ENCODE results near the gene DHRS1. TPM values are rescaled to one million over a fixed set of nuclear protein-coding genes. Genes with fewer than 3 reads are reported as not detected.

DHRS1 gene
- total and polyA plus RNA-seq, 2 donors: 10.2 to 59.6 TPM

- DNase-seq (ENCODE audit: low read depth in 6 of 9, low spot score in 9 of 9): no peak
- Histone ChIP-seq H3K4me3 (ENCODE audit: low read length in 2 of 2) (no peak overlapping the region), H3K27ac (ENCODE audit: low read depth in 1 of 2, low read length in 1 of 2) (no peak overlapping the region), H3K4me1 (ENCODE audit: control insufficient read depth in 2 of 2, insufficient read depth in 2 of 2, low read length in 2 of 2) (peaks cover 9 to 39% of the 10 kb centered on the region in 2 donors), H3K27me3 (ENCODE audit: control insufficient read depth in 2 of 2, insufficient read depth in 1 of 2, low read length in 1 of 2) (peaks cover 0 to 5% of the 10 kb centered on the region in 2 donors), H3K9me3 (ENCODE audit: control insufficient read depth in 2 of 2, insufficient read depth in 1 of 2, low read length in 1 of 2) (no peaks in the 10 kb centered on the region), H3K36me3 (ENCODE audit: control insufficient read depth in 2 of 2, insufficient read depth in 2 of 2, low read length in 1 of 2) (peaks cover 56 to 67% of the 10 kb centered on the region in 2 donors)
- whole genome bisulfite sequencing: 88% methylated on average over 11 of the region's 11 CpGs
These were observed 7.6 kb upstream of the DHRS1 start for GRCh38 chr14:24307156-24307574.

GRCh38 chr14:24304019-24304387 is 4.4 kb upstream of the DHRS1 start:
- Histone ChIP-seq H3K4me3 (ENCODE audit: low read length in 2 of 2) (no peak overlapping the region), H3K36me3 (ENCODE audit: control insufficient read depth in 2 of 2, insufficient read depth in 2 of 2, low read length in 1 of 2) (peaks cover 64 to 78% of the 10 kb centered on the region in 2 donors), H3K9me3 (ENCODE audit: control insufficient read depth in 2 of 2, insufficient read depth in 1 of 2, low read length in 1 of 2) (no peaks in the 10 kb centered on the region), H3K27me3 (ENCODE audit: control insufficient read depth in 2 of 2, insufficient read depth in 1 of 2, low read length in 1 of 2) (no peaks in the 10 kb centered on the region), H3K27ac (ENCODE audit: low read depth in 1 of 2, low read length in 1 of 2) (no peak overlapping the region), H3K4me1 (ENCODE audit: control insufficient read depth in 2 of 2, insufficient read depth in 2 of 2, low read length in 2 of 2) (peaks cover 8 to 29% of the 10 kb centered on the region in 2 donors)
- WGBS: 98% methylated on average over 11 of the region's 11 CpGs
- DNase-seq (ENCODE audit: low read depth in 6 of 9, low spot score in 9 of 9): no peak

GRCh38 chr14:24300326-24300980 is 873 bp upstream of the DHRS1 start:
- Histone ChIP-seq H3K27me3 (ENCODE audit: control insufficient read depth in 2 of 2, insufficient read depth in 1 of 2, low read length in 1 of 2) (no peaks in the 10 kb centered on the region), H3K4me3 (ENCODE audit: low read length in 2 of 2) (peak overlapping the region; percentile 85 to 89), H3K9me3 (ENCODE audit: control insufficient read depth in 2 of 2, insufficient read depth in 1 of 2, low read length in 1 of 2) (no peaks in the 10 kb centered on the region), H3K4me1 (ENCODE audit: control insufficient read depth in 2 of 2, insufficient read depth in 2 of 2, low read length in 2 of 2) (peaks cover 14 to 32% of the 10 kb centered on the region in 2 donors), H3K27ac (ENCODE audit: low read depth in 1 of 2, low read length in 1 of 2) (peak overlapping the region; percentile 62 to 83), H3K36me3 (ENCODE audit: control insufficient read depth in 2 of 2, insufficient read depth in 2 of 2, low read length in 1 of 2) (peaks cover 49 to 55% of the 10 kb centered on the region in 2 donors)
- DNase-seq (ENCODE audit: low read depth in 6 of 9, low spot score in 9 of 9): no peak
- 40% methylated on average over 16 of the region's 16 CpGs for WGBS

- Histone ChIP-seq H3K27me3 (ENCODE audit: control insufficient read depth in 2 of 2, insufficient read depth in 1 of 2, low read length in 1 of 2) (no peaks in the 10 kb centered on the region), H3K4me1 (ENCODE audit: control insufficient read depth in 2 of 2, insufficient read depth in 2 of 2, low read length in 2 of 2) (peaks cover 14 to 32% of the 10 kb centered on the region in 2 donors), H3K4me3 (ENCODE audit: low read length in 2 of 2) (peak overlapping the region; percentile 85 to 89), H3K27ac (ENCODE audit: low read depth in 1 of 2, low read length in 1 of 2) (peak overlapping the region; percentile 77 to 90), H3K36me3 (ENCODE audit: control insufficient read depth in 2 of 2, insufficient read depth in 2 of 2, low read length in 1 of 2) (peaks cover 34 to 42% of the 10 kb centered on the region in 2 donors), H3K9me3 (ENCODE audit: control insufficient read depth in 2 of 2, insufficient read depth in 1 of 2, low read length in 1 of 2) (no peaks in the 10 kb centered on the region)
- 72% methylated on average over 7 of the region's 7 CpGs for WGBS
- no peak for DNase-seq (ENCODE audit: low read depth in 6 of 9, low spot score in 9 of 9)
These were observed 707 bp downstream of the DHRS1 start for GRCh38 chr14:24298892-24299254.

- H3K4me3 ChIP-seq (ENCODE audit: low read length in 2 of 2): no peak overlapping the region
- H3K27ac ChIP-seq (ENCODE audit: low read depth in 1 of 2, low read length in 1 of 2): peak overlapping the region in 1 of 2 donors; percentile 40
- no peaks in the 10 kb centered on the region for H3K27me3 ChIP-seq (ENCODE audit: control insufficient read depth in 2 of 2, insufficient read depth in 1 of 2, low read length in 1 of 2)
- 58% methylated on average over 5 of the region's 5 CpGs for WGBS
- peaks cover 23 to 32% of the 10 kb centered on the region in 2 donors for H3K36me3 ChIP-seq (ENCODE audit: control insufficient read depth in 2 of 2, insufficient read depth in 2 of 2, low read length in 1 of 2)
- peak in 1 of 9 donors; percentile 42 for DNase-seq (ENCODE audit: low read depth in 6 of 9, low spot score in 9 of 9)
- no peaks in the 10 kb centered on the region for H3K9me3 ChIP-seq (ENCODE audit: control insufficient read depth in 2 of 2, insufficient read depth in 1 of 2, low read length in 1 of 2)
- H3K4me1 ChIP-seq (ENCODE audit: control insufficient read depth in 2 of 2, insufficient read depth in 2 of 2, low read length in 2 of 2): peaks cover 14 to 32% of the 10 kb centered on the region in 2 donors
These were observed 2.2 kb downstream of the DHRS1 start for GRCh38 chr14:24297190-24297964.

- H3K36me3 ChIP-seq (ENCODE audit: control insufficient read depth in 2 of 2, insufficient read depth in 2 of 2, low read length in 1 of 2): peaks cover 20 to 31% of the 10 kb centered on the region in 2 donors
- peak in 8 of 9 donors; percentile 36 to 83 (median 68) for DNase-seq (ENCODE audit: low read depth in 6 of 9, low spot score in 9 of 9)
- H3K27ac ChIP-seq (ENCODE audit: low read depth in 1 of 2, low read length in 1 of 2): peak overlapping the region in 1 of 2 donors; percentile 40
- no peak overlapping the region for H3K4me3 ChIP-seq (ENCODE audit: low read length in 2 of 2)
- WGBS: 79% methylated on average over 12 of the region's 12 CpGs
- H3K4me1 ChIP-seq (ENCODE audit: control insufficient read depth in 2 of 2, insufficient read depth in 2 of 2, low read length in 2 of 2): peaks cover 14 to 32% of the 10 kb centered on the region in 2 donors
- H3K27me3 ChIP-seq (ENCODE audit: control insufficient read depth in 2 of 2, insufficient read depth in 1 of 2, low read length in 1 of 2): no peaks in the 10 kb centered on the region
- H3K9me3 ChIP-seq (ENCODE audit: control insufficient read depth in 2 of 2, insufficient read depth in 1 of 2, low read length in 1 of 2): no peaks in the 10 kb centered on the region
These were observed 3.0 kb downstream of the DHRS1 start for GRCh38 chr14:24296341-24297157.

GRCh38 chr14:24293525-24293924 is 6.1 kb downstream of the DHRS1 start:
- Histone ChIP-seq H3K4me3 (ENCODE audit: low read length in 2 of 2) (no peak overlapping the region), H3K9me3 (ENCODE audit: control insufficient read depth in 2 of 2, insufficient read depth in 1 of 2, low read length in 1 of 2) (no peaks in the 10 kb centered on the region), H3K27me3 (ENCODE audit: control insufficient read depth in 2 of 2, insufficient read depth in 1 of 2, low read length in 1 of 2) (no peaks in the 10 kb centered on the region), H3K36me3 (ENCODE audit: control insufficient read depth in 2 of 2, insufficient read depth in 2 of 2, low read length in 1 of 2) (peaks cover 34 to 49% of the 10 kb centered on the region in 2 donors), H3K4me1 (ENCODE audit: control insufficient read depth in 2 of 2, insufficient read depth in 2 of 2, low read length in 2 of 2) (peaks cover 3 to 13% of the 10 kb centered on the region in 2 donors), H3K27ac (ENCODE audit: low read depth in 1 of 2, low read length in 1 of 2) (no peak overlapping the region)
- no peak for DNase-seq (ENCODE audit: low read depth in 6 of 9, low spot score in 9 of 9)
- 94% methylated on average over 2 of the region's 2 CpGs for WGBS

- no peaks in the 10 kb centered on the region for H3K27me3 ChIP-seq (ENCODE audit: control insufficient read depth in 2 of 2, insufficient read depth in 1 of 2, low read length in 1 of 2)
- WGBS: 97% methylated on average over 11 of the region's 11 CpGs
- H3K36me3 ChIP-seq (ENCODE audit: control insufficient read depth in 2 of 2, insufficient read depth in 2 of 2, low read length in 1 of 2): peaks cover 34 to 49% of the 10 kb centered on the region in 2 donors
- DNase-seq (ENCODE audit: low read depth in 6 of 9, low spot score in 9 of 9): no peak
- no peak overlapping the region for H3K4me3 ChIP-seq (ENCODE audit: low read length in 2 of 2)
- H3K27ac ChIP-seq (ENCODE audit: low read depth in 1 of 2, low read length in 1 of 2): no peak overlapping the region
- H3K9me3 ChIP-seq (ENCODE audit: control insufficient read depth in 2 of 2, insufficient read depth in 1 of 2, low read length in 1 of 2): no peaks in the 10 kb centered on the region
- H3K4me1 ChIP-seq (ENCODE audit: control insufficient read depth in 2 of 2, insufficient read depth in 2 of 2, low read length in 2 of 2): peaks cover 2 to 8% of the 10 kb centered on the region in 2 donors
These were observed 7.3 kb downstream of the DHRS1 start for GRCh38 chr14:24292118-24292807.
